GM20000 (cell line): Measurements from ENCODE around the gene DIAPH1.

Experiments
- DNase-seq: peaks from one replicate; pipeline ENCODE4 v3.0.0; 2012; ENCODE audit warnings: low spot score
- TF ChIP-seq, protein P1 (sequence below): IDR thresholded peaks from 2 replicates; pipeline ENCODE4 v1.5.1; 2012; ENCODE audit warnings: mild to moderate bottlenecking, control low read depth; ENCODE audit errors: extremely low read depth, missing control alignments

DIAPH1 gene

DNA sequence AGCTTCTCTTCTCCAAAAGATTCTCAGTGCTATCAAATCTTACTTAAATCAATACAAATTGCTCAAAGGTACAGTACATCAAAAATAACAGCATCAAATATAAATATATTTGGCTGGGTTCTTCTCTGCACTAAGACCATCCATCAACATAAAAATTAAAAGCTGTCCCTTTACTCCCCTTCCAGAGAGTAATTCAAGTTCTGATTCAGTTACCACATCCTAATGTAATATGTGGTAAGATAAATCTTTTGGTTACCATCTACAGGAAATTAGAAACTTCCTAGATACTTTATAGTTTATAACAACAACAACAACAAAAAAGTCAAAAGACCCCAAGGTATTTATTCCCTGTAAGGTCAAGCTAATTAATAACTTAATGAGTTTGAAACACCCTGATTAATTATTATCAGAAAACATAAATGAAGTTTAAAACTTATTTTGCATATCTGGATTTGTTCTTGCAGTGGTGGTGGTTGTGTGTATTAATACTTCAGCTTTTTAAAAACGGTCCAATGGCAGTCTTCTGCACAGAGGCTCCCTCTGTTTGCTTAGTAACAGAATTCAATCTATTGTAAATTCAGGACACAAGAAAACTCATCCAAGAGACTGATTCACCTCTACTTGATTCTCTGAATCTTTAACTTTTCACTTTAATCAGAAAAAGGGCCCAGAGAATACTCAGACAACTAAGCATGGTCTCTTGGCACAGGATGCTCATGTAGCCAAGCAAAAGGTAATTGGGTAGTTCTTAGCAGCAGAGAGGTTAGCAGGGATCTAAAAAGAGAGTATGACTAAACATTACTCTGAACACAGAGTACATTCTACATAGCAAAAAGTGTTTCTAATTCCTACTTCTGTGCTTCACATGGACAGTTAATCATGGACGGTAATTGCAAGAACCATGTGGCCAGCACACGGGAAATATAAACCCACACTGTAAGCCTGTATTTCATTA is 20.1 kb downstream of the DIAPH1 start:
- TF ChIP-seq, protein P1, sequence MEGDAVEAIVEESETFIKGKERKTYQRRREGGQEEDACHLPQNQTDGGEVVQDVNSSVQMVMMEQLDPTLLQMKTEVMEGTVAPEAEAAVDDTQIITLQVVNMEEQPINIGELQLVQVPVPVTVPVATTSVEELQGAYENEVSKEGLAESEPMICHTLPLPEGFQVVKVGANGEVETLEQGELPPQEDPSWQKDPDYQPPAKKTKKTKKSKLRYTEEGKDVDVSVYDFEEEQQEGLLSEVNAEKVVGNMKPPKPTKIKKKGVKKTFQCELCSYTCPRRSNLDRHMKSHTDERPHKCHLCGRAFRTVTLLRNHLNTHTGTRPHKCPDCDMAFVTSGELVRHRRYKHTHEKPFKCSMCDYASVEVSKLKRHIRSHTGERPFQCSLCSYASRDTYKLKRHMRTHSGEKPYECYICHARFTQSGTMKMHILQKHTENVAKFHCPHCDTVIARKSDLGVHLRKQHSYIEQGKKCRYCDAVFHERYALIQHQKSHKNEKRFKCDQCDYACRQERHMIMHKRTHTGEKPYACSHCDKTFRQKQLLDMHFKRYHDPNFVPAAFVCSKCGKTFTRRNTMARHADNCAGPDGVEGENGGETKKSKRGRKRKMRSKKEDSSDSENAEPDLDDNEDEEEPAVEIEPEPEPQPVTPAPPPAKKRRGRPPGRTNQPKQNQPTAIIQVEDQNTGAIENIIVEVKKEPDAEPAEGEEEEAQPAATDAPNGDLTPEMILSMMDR: no peak
- no peak for DNase-seq

- TF ChIP-seq, protein P1: no peak
- DNase-seq: no peak
Observed at GRCh38 chr5:141597814-141598213, 21.0 kb downstream of the DIAPH1 start.

DNA sequence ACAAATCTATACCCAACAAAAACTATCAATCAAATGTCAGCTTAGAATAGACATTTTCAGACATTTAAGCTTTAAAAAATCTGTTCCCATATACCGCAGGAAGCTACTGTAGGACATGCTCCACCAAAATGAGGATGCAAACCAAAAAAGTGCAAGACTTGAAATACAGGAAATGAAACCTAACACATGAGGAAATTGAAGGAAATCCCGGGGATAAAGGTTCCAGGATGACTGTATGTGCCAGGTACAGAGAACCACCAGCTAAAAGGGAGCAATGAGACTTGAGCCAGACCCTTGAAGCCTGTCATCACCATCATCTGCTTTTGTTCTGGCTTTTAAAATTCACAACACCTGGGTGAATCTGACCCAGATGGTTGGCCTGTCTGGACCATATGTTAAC is 21.4 kb downstream of the DIAPH1 start:
- TF ChIP-seq, protein P1: no peak
- DNase-seq: no peak

GRCh38 chr5:141596867-141597266 is 21.9 kb downstream of the DIAPH1 start:
- TF ChIP-seq, protein P1: no peak
- no peak for DNase-seq

DNA sequence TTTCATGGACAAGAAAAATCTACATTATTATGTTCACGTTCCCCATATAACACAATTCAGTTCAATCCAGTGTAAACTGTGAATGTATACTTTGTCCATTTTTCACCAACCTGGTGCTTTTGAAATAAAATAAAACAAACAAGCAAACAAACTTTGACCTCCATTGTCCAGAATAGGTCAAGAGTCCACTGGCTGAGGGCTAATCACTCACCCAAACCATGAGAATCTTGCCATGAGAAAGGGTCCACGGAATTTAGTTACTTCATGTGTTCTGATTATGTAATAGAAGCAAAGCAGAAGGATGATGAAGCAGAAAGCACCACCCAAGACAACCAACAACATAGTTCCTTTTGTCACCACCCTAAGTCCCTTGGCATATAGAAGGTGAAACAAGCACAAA is 28.7 kb downstream of the DIAPH1 start:
- no peak for DNase-seq
- TF ChIP-seq, protein P1: no peak

DNA sequence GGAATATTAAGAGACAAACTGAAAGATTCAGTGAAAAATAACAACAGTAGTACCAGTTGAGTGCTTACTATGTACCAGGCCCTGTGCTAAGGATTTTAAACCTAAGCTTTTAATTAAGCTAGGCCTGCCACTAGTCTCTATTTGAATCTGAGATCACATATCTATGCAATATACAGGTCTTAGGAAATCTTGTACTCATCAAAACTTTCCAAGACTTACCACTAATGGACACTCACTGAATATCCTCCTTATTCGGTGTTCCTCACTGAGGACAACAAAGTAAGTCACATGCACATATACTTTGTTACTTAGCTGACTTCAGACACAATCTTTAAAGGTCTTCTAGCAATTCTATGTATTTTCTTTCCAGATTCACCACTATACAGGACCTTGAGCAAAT is 32.6 kb downstream of the DIAPH1 start:
- TF ChIP-seq, protein P1: no peak
- no peak for DNase-seq

GRCh38 chr5:141585594-141585993 is 33.2 kb downstream of the DIAPH1 start:
- TF ChIP-seq, protein P1: no peak
- DNase-seq: no peak
